Muscle layer of colon (tissue), 2 donors: ENCODE data around the gene SORBS1.

ENCODE experiments used
- H3K27ac ChIP-seq: one replicate; pipeline ENCODE4 v1.7.0; 2013; ENCODE audit warnings: low read depth, mild to moderate bottlenecking, low read length, moderate library complexity
- H3K27me3 ChIP-seq, 2 donors: one replicate each; pipeline ENCODE4 v1.7.0; 2013; ENCODE audit warnings: low read length in 2 of 2, mild to moderate bottlenecking in 2 of 2; ENCODE audit not compliant: insufficient read depth in 2 of 2, control insufficient read depth in 1 of 2
- H3K36me3 ChIP-seq: one replicate; pipeline ENCODE4 v1.7.0; 2013; ENCODE audit warnings: mild to moderate bottlenecking, low read length; ENCODE audit not compliant: insufficient read depth
- H3K4me1 ChIP-seq: one replicate; pipeline ENCODE4 v1.7.0; 2013; ENCODE audit warnings: mild to moderate bottlenecking, low read length; ENCODE audit not compliant: insufficient read depth
- H3K4me3 ChIP-seq, 2 donors: one replicate each; pipeline ENCODE4 v1.7.0; 2013; ENCODE audit warnings: low read length in 2 of 2, low read depth in 1 of 2, mild to moderate bottlenecking in 1 of 2, moderate library complexity in 1 of 2
- H3K9ac ChIP-seq: one replicate; pipeline ENCODE4 v1.7.0; 2013; ENCODE audit warnings: low read length
- H3K9me3 ChIP-seq: one replicate; pipeline ENCODE4 v1.7.0; 2013; ENCODE audit warnings: mild to moderate bottlenecking, low read length
- donor health status: abdominal sarcoma.
- donor health status: Adenocarcinoma of cecum.

Gene SORBS1

DNA sequence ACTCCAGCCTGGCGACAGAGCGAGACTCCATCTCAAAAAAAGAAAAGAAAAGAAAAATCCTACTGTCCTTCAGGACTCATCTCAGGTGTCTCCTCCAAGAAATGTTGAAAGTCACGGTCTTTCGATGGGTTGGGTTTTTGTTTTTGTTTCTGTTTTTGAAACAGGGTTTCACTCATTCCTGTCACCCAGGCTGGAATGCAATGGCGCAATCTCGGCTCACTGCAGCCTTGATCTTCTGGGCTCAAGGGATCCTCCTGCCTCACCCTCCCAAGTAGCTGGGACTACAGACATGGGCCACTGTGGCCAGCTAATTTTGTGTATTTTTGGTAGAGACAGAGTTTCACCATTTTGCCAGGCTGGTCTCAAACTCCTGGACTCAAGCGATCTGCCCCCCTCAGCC is 3.1 kb upstream of the SORBS1 start:
- Histone ChIP-seq H3K4me1 (peaks cover 43% of the 10 kb centered on the region), H3K9ac (peak overlapping the region; percentile 17), H3K27ac (peak overlapping the region; percentile 59), H3K9me3 (no peaks in the 10 kb centered on the region), H3K36me3 (no peaks in the 10 kb centered on the region), H3K4me3 (no peak overlapping the region), H3K27me3 (no peaks in the 10 kb centered on the region)

- Histone ChIP-seq H3K4me3 (no peak overlapping the region), H3K9ac (peak overlapping the region; percentile 41), H3K27me3 (no peaks in the 10 kb centered on the region), H3K27ac (peak overlapping the region; percentile 79), H3K9me3 (no peaks in the 10 kb centered on the region), H3K4me1 (peaks cover 32% of the 10 kb centered on the region), H3K36me3 (no peaks in the 10 kb centered on the region)
Measured at GRCh38 chr10:95562341-95562965, 1.3 kb upstream of the SORBS1 start.

GRCh38 chr10:95561864-95562177 is 650 bp upstream of the SORBS1 start:
- Histone ChIP-seq H3K9ac (peak overlapping the region; percentile 41), H3K27ac (peak overlapping the region; percentile 79), H3K4me1 (peaks cover 32% of the 10 kb centered on the region), H3K4me3 (peak overlapping the region; percentile 34 to 44), H3K36me3 (no peaks in the 10 kb centered on the region), H3K9me3 (no peaks in the 10 kb centered on the region), H3K27me3 (no peaks in the 10 kb centered on the region)

GRCh38 chr10:95560278-95561176 is 644 bp downstream of the SORBS1 start:
- H3K27ac ChIP-seq = peak overlapping the region; percentile 99
- peak overlapping the region; percentile 98 to 99 for H3K4me3 ChIP-seq
- H3K36me3 ChIP-seq = no peaks in the 10 kb centered on the region
- no peaks in the 10 kb centered on the region for H3K27me3 ChIP-seq
- no peaks in the 10 kb centered on the region for H3K9me3 ChIP-seq
- peak overlapping the region; percentile 86 for H3K9ac ChIP-seq
- peaks cover 21% of the 10 kb centered on the region for H3K4me1 ChIP-seq

- H3K9ac ChIP-seq = peak overlapping the region; percentile 92
- H3K27ac ChIP-seq = peak overlapping the region; percentile 99
Measured at GRCh38 chr10:95559896-95560277, 1.3 kb downstream of the SORBS1 start.

GRCh38 chr10:95559471-95559870 is 1.7 kb downstream of the SORBS1 start:
- Histone ChIP-seq H3K4me1 (peaks cover 12% of the 10 kb centered on the region), H3K4me3 (peak overlapping the region; percentile 72 to 99), H3K27ac (peak overlapping the region; percentile 99), H3K36me3 (no peaks in the 10 kb centered on the region), H3K27me3 (no peaks in the 10 kb centered on the region), H3K9me3 (no peaks in the 10 kb centered on the region), H3K9ac (peak overlapping the region; percentile 92)

More at GRCh38 chr10:95559896-95560277, 1.3 kb downstream of the SORBS1 start:
- Histone ChIP-seq H3K4me1 (peaks cover 16% of the 10 kb centered on the region), H3K9me3 (no peaks in the 10 kb centered on the region), H3K36me3 (no peaks in the 10 kb centered on the region), H3K27me3 (no peaks in the 10 kb centered on the region), H3K4me3 (peak overlapping the region; percentile 98 to 99)

GRCh38 chr10:95558593-95559320 is 2.4 kb downstream of the SORBS1 start:
- Histone ChIP-seq H3K9me3 (no peaks in the 10 kb centered on the region), H3K36me3 (no peaks in the 10 kb centered on the region), H3K27ac (peak overlapping the region; percentile 99), H3K27me3 (no peaks in the 10 kb centered on the region), H3K9ac (peak overlapping the region; percentile 92), H3K4me1 (peaks cover 11% of the 10 kb centered on the region), H3K4me3 (peak overlapping the region; percentile 72 to 99)

- Histone ChIP-seq H3K36me3 (no peaks in the 10 kb centered on the region), H3K27me3 (no peaks in the 10 kb centered on the region), H3K4me1 (peaks cover 17% of the 10 kb centered on the region), H3K27ac (peak overlapping the region; percentile 99), H3K9ac (peak overlapping the region; percentile 92), H3K4me3 (peak overlapping the region; percentile 72 to 99), H3K9me3 (no peaks in the 10 kb centered on the region)
Measured at GRCh38 chr10:95556994-95557767, 4.0 kb downstream of the SORBS1 start.

GRCh38 chr10:95553674-95554073 is 7.5 kb downstream of the SORBS1 start:
- H3K36me3 ChIP-seq = no peaks in the 10 kb centered on the region
- H3K27me3 ChIP-seq = no peaks in the 10 kb centered on the region
- no peak overlapping the region for H3K4me3 ChIP-seq
- H3K27ac ChIP-seq = no peak overlapping the region
- no peak overlapping the region for H3K9ac ChIP-seq
- H3K9me3 ChIP-seq = no peaks in the 10 kb centered on the region
- peaks cover 45% of the 10 kb centered on the region for H3K4me1 ChIP-seq

- Histone ChIP-seq H3K4me3 (no peak overlapping the region), H3K9ac (no peak overlapping the region), H3K27ac (peak overlapping the region; percentile 75), H3K27me3 (no peaks in the 10 kb centered on the region), H3K36me3 (no peaks in the 10 kb centered on the region), H3K9me3 (no peaks in the 10 kb centered on the region), H3K4me1 (peaks cover 53% of the 10 kb centered on the region)
Measured at GRCh38 chr10:95552679-95553342, 8.4 kb downstream of the SORBS1 start.
